Astrocyte (in vitro differentiated cells and primary cell): ENCODE data around the gene TLCD2. TPM values are rescaled to one million over a fixed set of nuclear protein-coding genes. Genes with fewer than 3 reads are reported as not detected.

Experiments used
- DNase-seq: peaks from one replicate; pipeline ENCODE4 v3.0.0-alpha.2; 2010; ENCODE audit warnings: low read depth
- FAIRE-seq: peaks from 2 replicates; lab custom pipeline; 2011; peaks lifted over from hg19 to GRCh38; lab: Jason Lieb, UNC
- H2AFZ ChIP-seq: 2 replicates; pipeline ENCODE4 v1.6.0; 2012; ENCODE audit warnings: low read depth, low read length, inconsistent platforms
- H3K27ac ChIP-seq: 2 replicates; pipeline ENCODE4 v1.5.1; 2011; ENCODE audit warnings: low read depth, low read length, inconsistent platforms
- H3K27me3 ChIP-seq: 2 replicates; pipeline ENCODE4 v1.6.0; 2011; ENCODE audit warnings: low read length, inconsistent platforms; ENCODE audit not compliant: insufficient read depth
- H3K36me3 ChIP-seq: 2 replicates; pipeline ENCODE4 v1.5.1; 2011; ENCODE audit warnings: low read length, inconsistent platforms; ENCODE audit not compliant: insufficient read depth
- H3K4me1 ChIP-seq: 2 replicates; pipeline ENCODE4 v1.5.1; 2011; ENCODE audit warnings: low read length, inconsistent platforms; ENCODE audit not compliant: insufficient read depth
- H3K4me2 ChIP-seq: 2 replicates; pipeline ENCODE4 v1.6.0; 2012; ENCODE audit warnings: low read length, inconsistent platforms
- H3K4me3 ChIP-seq: 2 replicates; pipeline ENCODE4 v1.5.1; 2011; ENCODE audit warnings: low read depth, mild to moderate bottlenecking, low read length, inconsistent platforms; ENCODE audit not compliant: insufficient read depth
- H3K79me2 ChIP-seq: 2 replicates; pipeline ENCODE4 v1.6.0; 2012; ENCODE audit warnings: mild to moderate bottlenecking, low read length, inconsistent platforms; ENCODE audit not compliant: insufficient read depth
- H3K9ac ChIP-seq: 2 replicates; pipeline ENCODE4 v1.6.0; 2012; ENCODE audit warnings: mild to moderate bottlenecking, low read length, inconsistent platforms
- H3K9me3 ChIP-seq: 2 replicates; pipeline ENCODE4 v1.5.1; 2012; ENCODE audit warnings: low read depth, mild to moderate bottlenecking, low read length, inconsistent platforms; ENCODE audit not compliant: insufficient read depth
- H4K20me1 ChIP-seq: 2 replicates; pipeline ENCODE4 v1.6.0; 2012; ENCODE audit warnings: low read length, inconsistent platforms; ENCODE audit not compliant: insufficient read depth
- H3K27ac Mint-ChIP-seq: one replicate; pipeline ENCODE4 v1.8.0; 2021; ENCODE audit warnings: mild to moderate bottlenecking, mixed read lengths; ENCODE audit not compliant: unreplicated experiment
- H3K27me3 Mint-ChIP-seq: one replicate; pipeline ENCODE4 v1.8.0; 2021; ENCODE audit warnings: low read depth, mixed read lengths; ENCODE audit not compliant: unreplicated experiment
- H3K36me3 Mint-ChIP-seq: one replicate; pipeline ENCODE4 v1.8.0; 2021; ENCODE audit warnings: low read depth, mixed read lengths; ENCODE audit not compliant: unreplicated experiment
- H3K4me1 Mint-ChIP-seq: one replicate; pipeline ENCODE4 v1.8.0; 2021; ENCODE audit warnings: low read depth, mixed read lengths; ENCODE audit not compliant: unreplicated experiment
- H3K4me3 Mint-ChIP-seq: one replicate; pipeline ENCODE4 v1.8.0; 2021; ENCODE audit warnings: mild to moderate bottlenecking, moderate library complexity, mixed read lengths; ENCODE audit not compliant: unreplicated experiment
- H3K9me3 Mint-ChIP-seq: one replicate; pipeline ENCODE4 v1.8.0; 2021; ENCODE audit warnings: mild to moderate bottlenecking, mixed read lengths; ENCODE audit not compliant: unreplicated experiment
- EZH2 ChIP-seq: IDR thresholded peaks from 2 replicates; pipeline ENCODE4 v1.6.1; 2012; ENCODE audit warnings: mild to moderate bottlenecking, low read length, inconsistent platforms; ENCODE audit not compliant: insufficient read depth
- total RNA-seq: library from RNA; stranded (reverse); gene quantifications from 2 replicates; pipeline ENCODE4 v1.2.1, GENCODE V29; 2021
- TF ChIP-seq, protein P1 (sequence below): IDR thresholded peaks from 2 replicates; pipeline ENCODE4 v1.5.1; 2011; ENCODE audit warnings: low read depth, mild to moderate bottlenecking, inconsistent platforms, low read length, moderate library complexity; ENCODE audit not compliant: insufficient read depth

TLCD2 gene
- total RNA-seq, 1 donor from 2014 or later: 6.0 TPM

DNA sequence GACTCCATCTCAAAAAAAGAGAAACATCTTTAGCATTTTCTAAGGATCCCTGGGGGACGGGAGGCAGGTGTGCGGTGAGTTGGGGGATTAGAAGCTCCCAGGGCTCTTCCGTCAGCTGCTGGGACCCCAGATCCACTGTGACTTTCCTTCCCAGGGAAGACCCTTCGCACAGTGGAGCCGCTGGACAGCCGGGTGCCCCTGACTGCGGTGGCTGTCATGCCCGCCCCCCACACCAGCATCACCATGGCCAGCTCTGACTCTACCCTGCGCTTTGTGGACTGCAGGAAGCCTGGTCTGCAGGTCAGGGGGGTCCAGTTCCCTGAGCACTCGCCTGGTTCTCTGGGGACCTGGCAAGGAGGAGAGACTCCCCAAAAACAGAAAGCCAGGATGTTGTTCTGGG, 25.2 kb upstream of the TLCD2 start:
- no peak for FAIRE-seq

DNA sequence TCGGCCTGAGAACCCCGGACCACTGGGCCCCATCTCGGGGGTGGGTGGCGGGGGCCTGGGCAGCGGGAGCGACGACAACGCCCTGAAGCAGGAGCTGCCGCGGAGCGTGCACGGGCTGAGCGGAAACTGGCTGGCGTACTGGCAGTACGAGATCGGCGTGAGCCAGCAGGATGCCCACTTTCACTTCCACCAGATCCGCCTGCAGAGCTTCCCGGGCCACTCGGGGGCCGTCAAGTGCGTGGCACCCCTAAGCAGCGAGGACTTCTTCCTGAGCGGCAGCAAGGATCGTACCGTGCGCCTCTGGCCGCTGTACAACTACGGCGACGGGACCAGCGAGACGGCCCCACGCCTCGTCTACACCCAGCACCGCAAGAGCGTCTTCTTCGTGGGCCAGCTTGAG, 23.6 kb upstream of the TLCD2 start:
- no peak for DNase-seq
- Histone ChIP-seq H3K36me3 (no peaks in the 10 kb centered on the region), H3K9ac (no peak overlapping the region), H2AFZ (no peak overlapping the region), H4K20me1 (peaks cover 14% of the 10 kb centered on the region), H3K79me2 (no peaks in the 10 kb centered on the region), H3K4me2 (no peak overlapping the region), H3K9me3 (no peaks in the 10 kb centered on the region), H3K4me3 (no peak overlapping the region), H3K4me1 (peaks cover 12% of the 10 kb centered on the region), H3K27me3 (no peaks in the 10 kb centered on the region), H3K27ac (no peak overlapping the region)
- Mint-ChIP-seq H3K27ac (no peak overlapping the region), H3K9me3 (no peaks in the 10 kb centered on the region), H3K27me3 (no peaks in the 10 kb centered on the region), H3K36me3 (peaks cover 10% of the 10 kb centered on the region), H3K4me3 (no peak overlapping the region), H3K4me1 (peaks cover 10% of the 10 kb centered on the region)
- FAIRE-seq: no peak
- TF ChIP-seq EZH2: no peak
- TF ChIP-seq, protein P1, sequence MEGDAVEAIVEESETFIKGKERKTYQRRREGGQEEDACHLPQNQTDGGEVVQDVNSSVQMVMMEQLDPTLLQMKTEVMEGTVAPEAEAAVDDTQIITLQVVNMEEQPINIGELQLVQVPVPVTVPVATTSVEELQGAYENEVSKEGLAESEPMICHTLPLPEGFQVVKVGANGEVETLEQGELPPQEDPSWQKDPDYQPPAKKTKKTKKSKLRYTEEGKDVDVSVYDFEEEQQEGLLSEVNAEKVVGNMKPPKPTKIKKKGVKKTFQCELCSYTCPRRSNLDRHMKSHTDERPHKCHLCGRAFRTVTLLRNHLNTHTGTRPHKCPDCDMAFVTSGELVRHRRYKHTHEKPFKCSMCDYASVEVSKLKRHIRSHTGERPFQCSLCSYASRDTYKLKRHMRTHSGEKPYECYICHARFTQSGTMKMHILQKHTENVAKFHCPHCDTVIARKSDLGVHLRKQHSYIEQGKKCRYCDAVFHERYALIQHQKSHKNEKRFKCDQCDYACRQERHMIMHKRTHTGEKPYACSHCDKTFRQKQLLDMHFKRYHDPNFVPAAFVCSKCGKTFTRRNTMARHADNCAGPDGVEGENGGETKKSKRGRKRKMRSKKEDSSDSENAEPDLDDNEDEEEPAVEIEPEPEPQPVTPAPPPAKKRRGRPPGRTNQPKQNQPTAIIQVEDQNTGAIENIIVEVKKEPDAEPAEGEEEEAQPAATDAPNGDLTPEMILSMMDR: no peak

More for the DNA sequence above, 25.2 kb upstream of the TLCD2 start:
- Histone ChIP-seq H3K4me2 (no peak overlapping the region), H2AFZ (no peak overlapping the region), H3K36me3 (no peaks in the 10 kb centered on the region), H4K20me1 (peaks cover 14% of the 10 kb centered on the region), H3K27me3 (no peaks in the 10 kb centered on the region), H3K4me1 (peaks cover 11% of the 10 kb centered on the region), H3K9ac (no peak overlapping the region), H3K27ac (no peak overlapping the region), H3K9me3 (no peaks in the 10 kb centered on the region), H3K4me3 (no peak overlapping the region), H3K79me2 (no peaks in the 10 kb centered on the region)
- peaks cover 6% of the 10 kb centered on the region for H3K36me3 Mint-ChIP-seq
- TF ChIP-seq, protein P1: no peak
- TF ChIP-seq EZH2: no peak
- H3K4me1 Mint-ChIP-seq: peaks cover 10% of the 10 kb centered on the region
- H3K9me3 Mint-ChIP-seq: no peaks in the 10 kb centered on the region
- DNase-seq: no peak
- H3K4me3 Mint-ChIP-seq: no peak overlapping the region
- H3K27me3 Mint-ChIP-seq: no peaks in the 10 kb centered on the region
- no peak overlapping the region for H3K27ac Mint-ChIP-seq

DNA sequence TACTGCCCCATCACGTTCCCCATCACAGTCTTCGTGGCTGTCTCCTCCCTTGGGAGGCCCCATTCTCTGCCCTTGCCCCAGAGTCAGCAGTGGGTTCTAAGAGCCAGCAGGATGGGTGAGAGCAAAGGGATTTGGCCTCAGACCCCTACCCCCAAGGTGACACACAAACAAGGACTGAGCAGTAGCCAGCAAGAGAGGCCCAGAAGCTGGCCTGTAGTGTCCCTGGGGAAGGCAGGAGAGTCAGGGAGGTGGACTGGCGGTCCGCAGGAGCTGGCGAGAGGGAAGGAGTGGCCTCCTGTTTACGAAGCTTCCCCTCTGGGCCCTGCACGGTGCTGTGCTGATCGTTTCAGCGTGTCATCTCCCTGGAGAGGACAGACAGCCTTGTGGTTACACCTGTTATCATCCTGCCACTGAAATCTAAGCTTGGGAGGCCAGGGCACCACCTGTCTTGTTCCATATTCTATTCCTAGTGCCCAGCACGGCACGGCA, 22.7 kb upstream of the TLCD2 start:
- H3K4me1 Mint-ChIP-seq: peaks cover 14% of the 10 kb centered on the region
- peaks cover 10% of the 10 kb centered on the region for H3K36me3 Mint-ChIP-seq
- DNase-seq (no peak), FAIRE-seq (no peak)
- peaks cover under 1% of the 10 kb centered on the region for H3K79me2 ChIP-seq
- H3K27me3 ChIP-seq: no peaks in the 10 kb centered on the region
- peaks cover 12% of the 10 kb centered on the region for H4K20me1 ChIP-seq
- H3K27ac Mint-ChIP-seq: no peak overlapping the region
- H3K4me3 Mint-ChIP-seq: no peak overlapping the region
- no peaks in the 10 kb centered on the region for H3K27me3 Mint-ChIP-seq
- H3K4me3 ChIP-seq: no peak overlapping the region
- no peak overlapping the region for H3K27ac ChIP-seq
- H3K9me3 ChIP-seq: no peaks in the 10 kb centered on the region
- H3K4me1 ChIP-seq: peaks cover 12% of the 10 kb centered on the region
- H3K9ac ChIP-seq: no peak overlapping the region
- no peaks in the 10 kb centered on the region for H3K9me3 Mint-ChIP-seq
- H2AFZ ChIP-seq: no peak overlapping the region
- no peaks in the 10 kb centered on the region for H3K36me3 ChIP-seq
- H3K4me2 ChIP-seq: no peak overlapping the region
- TF ChIP-seq EZH2: no peak
- TF ChIP-seq, protein P1: no peak
